HEK293 (cell line): ENCODE data around the gene FSTL5.

Experiments
- CTCF ChIP-seq: fragments of 450-650 bp; formaldehyde crosslinking; IDR thresholded peaks from 2 replicates; pipeline ENCODE4 v1.5.1; 2016; ENCODE audit warnings: missing biosample characterization, missing genetic modification characterization
- GLIS1 ChIP-seq: fragments of 450-650 bp; formaldehyde crosslinking; IDR thresholded peaks from 2 replicates; pipeline ENCODE4 v1.5.1; 2016; ENCODE audit warnings: missing biosample characterization, missing genetic modification characterization
- PBX3 ChIP-seq: sonication (generic); formaldehyde crosslinking; IDR thresholded peaks from 2 replicates; pipeline ENCODE4 v1.8.1; 2022; ENCODE audit warnings: mild to moderate bottlenecking, moderate library complexity, missing genetic modification reagents
- YY2 ChIP-seq: fragments of 450-650 bp; formaldehyde crosslinking; IDR thresholded peaks from 2 replicates; pipeline ENCODE4 v1.5.1; 2016; ENCODE audit warnings: missing biosample characterization, missing genetic modification characterization
- ZBTB7A ChIP-seq: fragments of 450-650 bp; formaldehyde crosslinking; IDR thresholded peaks from 2 replicates; pipeline ENCODE4 v1.5.1; 2016; ENCODE audit warnings: low read depth, missing biosample characterization, missing genetic modification characterization
- ZFP3 ChIP-seq: fragments of 450-650 bp; formaldehyde crosslinking; IDR thresholded peaks from 2 replicates; pipeline ENCODE4 v1.5.1; 2016; ENCODE audit warnings: low read depth, missing biosample characterization, missing genetic modification characterization
- ZNF24 ChIP-seq: fragments of 450-650 bp; formaldehyde crosslinking; IDR thresholded peaks from 2 replicates; pipeline ENCODE4 v1.5.1; 2016; ENCODE audit warnings: missing biosample characterization, missing genetic modification characterization

- no peak for TF ChIP-seq PBX3
- TF ChIP-seq ZBTB7A = no peak
- no peak for TF ChIP-seq CTCF (tag by site-specific recombination)
- TF ChIP-seq YY2 (tag by site-specific recombination) = no peak
- no peak for TF ChIP-seq GLIS1 (tag by site-specific recombination)
- TF ChIP-seq ZFP3 (tag by site-specific recombination) = no peak
- no peak for TF ChIP-seq ZNF24 (tag by site-specific recombination)
These were observed 506.2 kb downstream of the FSTL5 start for GRCh38 chr4:161657616-161658015.
